OCI-LY1 (cell line): ENCODE data around the gene DNAH7.

Experiments used
- H2AFZ ChIP-seq: fragments of 200-600 bp; sonication (generic), shearing (Covaris generic); 2 replicates; pipeline ENCODE4 v1.6.0; 2014; ENCODE audit warnings: antibody characterized with exemption, mild to moderate bottlenecking, low read length
- H3F3A ChIP-seq: fragments of 200-600 bp; sonication (generic), shearing (Covaris generic); 2 replicates; pipeline ENCODE4 v1.6.0; 2014; ENCODE audit warnings: mild to moderate bottlenecking, antibody characterized with exemption, low read length, moderate library complexity; ENCODE audit not compliant: insufficient read depth
- H3K27ac ChIP-seq: fragments of 200-600 bp; sonication (generic); 2 replicates; pipeline ENCODE4 v1.5.1; 2014; ENCODE audit warnings: low read length, mixed run types, mild to moderate bottlenecking, low read depth; ENCODE audit not compliant: poor library complexity, severe bottlenecking
- H3K27me3 ChIP-seq: fragments of 200-600 bp; sonication (generic); 2 replicates; pipeline ENCODE4 v1.6.0; 2014; ENCODE audit warnings: antibody characterized with exemption, mild to moderate bottlenecking, low read length, moderate library complexity; ENCODE audit not compliant: insufficient read depth
- H3K36me3 ChIP-seq: fragments of 200-600 bp; sonication (generic); 2 replicates; pipeline ENCODE4 v1.6.1; 2014; ENCODE audit warnings: mild to moderate bottlenecking, antibody characterized with exemption, low read length, moderate library complexity, mixed read lengths; ENCODE audit not compliant: insufficient read depth
- H3K4me1 ChIP-seq: fragments of 200-600 bp; sonication (generic); 2 replicates; pipeline ENCODE4 v1.5.1; 2014; ENCODE audit warnings: mild to moderate bottlenecking, low read length, moderate library complexity; ENCODE audit not compliant: insufficient read depth, severe bottlenecking
- H3K4me2 ChIP-seq: fragments of 200-600 bp; sonication (generic), shearing (Covaris generic); 2 replicates; pipeline ENCODE4 v1.6.1; 2014; ENCODE audit warnings: low read length
- H3K4me3 ChIP-seq: fragments of 200-600 bp; sonication (generic); 2 replicates; pipeline ENCODE4 v1.5.1; 2014; ENCODE audit warnings: low read length, low read depth, mild to moderate bottlenecking, mixed read lengths; ENCODE audit not compliant: poor library complexity, severe bottlenecking
- H3K79me2 ChIP-seq: fragments of 200-600 bp; shearing (Covaris generic); 2 replicates; pipeline ENCODE4 v1.6.1; 2016; ENCODE audit warnings: mixed run types, low read length, mixed read lengths; ENCODE audit not compliant: insufficient read depth
- H3K9ac ChIP-seq: fragments of 200-600 bp; sonication (generic), shearing (Covaris generic); 2 replicates; pipeline ENCODE4 v1.6.1; 2014; ENCODE audit warnings: mild to moderate bottlenecking, low read length, mixed read lengths
- H3K9me2 ChIP-seq: fragments of 200-600 bp; sonication (generic), shearing (Covaris generic); 2 replicates; pipeline ENCODE4 v1.6.1; 2014; ENCODE audit warnings: low read depth, mild to moderate bottlenecking, low read length, mixed read lengths
- H3K9me3 ChIP-seq: fragments of 200-600 bp; shearing (Covaris generic); 2 replicates; pipeline ENCODE4 v1.6.1; 2014; ENCODE audit warnings: low read length, mixed read lengths
- H4K20me1 ChIP-seq: fragments of 200-600 bp; sonication (generic), shearing (Covaris generic); 2 replicates; pipeline ENCODE4 v1.6.0; 2016; ENCODE audit warnings: mild to moderate bottlenecking, low read length; ENCODE audit not compliant: insufficient read depth
- EZH2 ChIP-seq: fragments of 200-600 bp; sonication (generic), shearing (Covaris generic); IDR thresholded peaks from 2 replicates; pipeline ENCODE4 v1.8.0; 2017; ENCODE audit warnings: borderline replicate concordance, mixed run types, mild to moderate bottlenecking, antibody characterized with exemption, low read length, moderate library complexity, mixed read lengths
- TF ChIP-seq, protein P1 (sequence below): fragments of 200-600 bp; sonication (generic), shearing (Covaris generic); IDR thresholded peaks from 2 replicates; pipeline ENCODE4 v1.5.1; 2017; ENCODE audit warnings: mild to moderate bottlenecking, antibody characterized with exemption, low read length, moderate library complexity, mixed read lengths

DNAH7 gene

DNA sequence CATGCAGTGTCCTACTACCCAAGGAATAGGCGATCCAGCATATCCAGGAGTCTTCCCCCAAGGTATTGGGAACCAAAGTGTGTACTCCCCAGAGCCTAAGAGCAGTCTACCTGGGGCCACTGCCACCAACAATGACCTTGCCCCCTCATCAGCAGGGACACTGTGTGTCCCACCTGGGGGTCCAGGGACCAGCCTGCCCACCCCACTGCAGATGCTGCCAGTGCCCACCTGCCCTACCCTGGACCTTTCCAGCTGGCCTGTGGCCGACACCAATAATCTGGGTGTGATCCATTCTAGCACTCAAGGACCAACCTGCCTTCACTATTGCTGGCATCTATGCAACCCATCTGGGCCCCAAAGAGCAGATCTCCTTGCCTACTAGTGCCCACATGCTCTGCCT is 32.2 kb downstream of the DNAH7 start:
- TF ChIP-seq, protein P1, sequence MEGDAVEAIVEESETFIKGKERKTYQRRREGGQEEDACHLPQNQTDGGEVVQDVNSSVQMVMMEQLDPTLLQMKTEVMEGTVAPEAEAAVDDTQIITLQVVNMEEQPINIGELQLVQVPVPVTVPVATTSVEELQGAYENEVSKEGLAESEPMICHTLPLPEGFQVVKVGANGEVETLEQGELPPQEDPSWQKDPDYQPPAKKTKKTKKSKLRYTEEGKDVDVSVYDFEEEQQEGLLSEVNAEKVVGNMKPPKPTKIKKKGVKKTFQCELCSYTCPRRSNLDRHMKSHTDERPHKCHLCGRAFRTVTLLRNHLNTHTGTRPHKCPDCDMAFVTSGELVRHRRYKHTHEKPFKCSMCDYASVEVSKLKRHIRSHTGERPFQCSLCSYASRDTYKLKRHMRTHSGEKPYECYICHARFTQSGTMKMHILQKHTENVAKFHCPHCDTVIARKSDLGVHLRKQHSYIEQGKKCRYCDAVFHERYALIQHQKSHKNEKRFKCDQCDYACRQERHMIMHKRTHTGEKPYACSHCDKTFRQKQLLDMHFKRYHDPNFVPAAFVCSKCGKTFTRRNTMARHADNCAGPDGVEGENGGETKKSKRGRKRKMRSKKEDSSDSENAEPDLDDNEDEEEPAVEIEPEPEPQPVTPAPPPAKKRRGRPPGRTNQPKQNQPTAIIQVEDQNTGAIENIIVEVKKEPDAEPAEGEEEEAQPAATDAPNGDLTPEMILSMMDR, result no peak
- no peak for TF ChIP-seq EZH2
- H4K20me1 ChIP-seq, result no peaks in the 10 kb centered on the region
- no peaks in the 10 kb centered on the region for H3K36me3 ChIP-seq
- no peak overlapping the region for H3K4me3 ChIP-seq
- H2AFZ ChIP-seq, result no peak overlapping the region
- H3K27me3 ChIP-seq, result no peaks in the 10 kb centered on the region
- no peak overlapping the region for H3K27ac ChIP-seq
- H3K9me2 ChIP-seq, result no peaks in the 10 kb centered on the region
- no peaks in the 10 kb centered on the region for H3K79me2 ChIP-seq
- no peaks in the 10 kb centered on the region for H3F3A ChIP-seq
- H3K9me3 ChIP-seq, result no peaks in the 10 kb centered on the region
- no peak overlapping the region for H3K4me2 ChIP-seq
- no peak overlapping the region for H3K9ac ChIP-seq
- no peaks in the 10 kb centered on the region for H3K4me1 ChIP-seq

DNA sequence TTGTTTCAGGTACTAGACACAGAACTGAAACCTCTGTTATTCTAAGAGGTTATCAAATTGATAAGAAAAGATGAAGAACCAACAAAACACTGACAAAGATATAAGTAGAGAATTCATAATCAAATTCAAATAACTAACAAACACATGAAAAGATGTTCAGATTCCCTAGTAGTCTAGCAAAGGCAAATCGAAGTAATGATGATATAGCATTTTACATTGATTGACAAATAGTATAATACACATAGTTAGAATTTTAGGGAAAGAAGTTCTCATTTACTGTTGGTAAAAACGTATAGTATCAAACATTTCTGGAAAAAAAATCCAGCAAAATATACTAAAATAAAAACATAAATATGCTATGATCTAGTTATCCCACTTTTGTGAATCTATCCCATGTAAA is 50.6 kb downstream of the DNAH7 start:
- Histone ChIP-seq H4K20me1 (no peaks in the 10 kb centered on the region), H3K9ac (no peak overlapping the region), H3K4me2 (no peak overlapping the region), H3K79me2 (no peaks in the 10 kb centered on the region), H3K36me3 (no peaks in the 10 kb centered on the region), H3K4me3 (no peak overlapping the region), H3K4me1 (no peaks in the 10 kb centered on the region), H3K27ac (no peak overlapping the region), H3F3A (no peaks in the 10 kb centered on the region), H3K27me3 (no peaks in the 10 kb centered on the region), H2AFZ (no peak overlapping the region), H3K9me3 (no peaks in the 10 kb centered on the region), H3K9me2 (no peaks in the 10 kb centered on the region)
- no peak for TF ChIP-seq EZH2
- TF ChIP-seq, protein P1, result no peak

GRCh38 chr2:196012314-196012713 is 56.3 kb downstream of the DNAH7 start:
- H3K9ac ChIP-seq, result no peak overlapping the region
- no peaks in the 10 kb centered on the region for H3K36me3 ChIP-seq
- no peaks in the 10 kb centered on the region for H3K4me1 ChIP-seq
- no peaks in the 10 kb centered on the region for H3F3A ChIP-seq
- no peaks in the 10 kb centered on the region for H3K9me3 ChIP-seq
- no peak overlapping the region for H3K4me3 ChIP-seq
- no peak overlapping the region for H3K4me2 ChIP-seq
- no peak overlapping the region for H3K27ac ChIP-seq
- no peaks in the 10 kb centered on the region for H3K27me3 ChIP-seq
- no peaks in the 10 kb centered on the region for H4K20me1 ChIP-seq
- no peaks in the 10 kb centered on the region for H3K79me2 ChIP-seq
- H3K9me2 ChIP-seq, result no peaks in the 10 kb centered on the region
- H2AFZ ChIP-seq, result no peak overlapping the region
- TF ChIP-seq, protein P1, result no peak
- no peak for TF ChIP-seq EZH2
